Measurements from ENCODE around the gene BEAN1.
A peak's percentile ranks its signal among the peaks of the same experiment; 100 is the strongest.

Gene BEAN1

GRCh38 chr16:66487580-66488275, 60.6 kb downstream of the BEAN1 start:
- no peaks in the 10 kb centered on the region for H3K27me3 ChIP-seq (ENCODE audit: control insufficient read depth in 5 of 5, insufficient read depth in 4 of 5, low read length in 5 of 5)
- H3K36me3 ChIP-seq (ENCODE audit: control insufficient read depth in 5 of 5, insufficient read depth in 5 of 5, low read length in 5 of 5): peaks cover 0 to 8% (median under 1%) of the 10 kb centered on the region in 5 donors
- H3K4me3 ChIP-seq (ENCODE audit: low read depth in 1 of 5, low read length in 5 of 5): no peak overlapping the region
- no peak overlapping the region for H3K27ac ChIP-seq (ENCODE audit: low read depth, low read length)
- no peaks in the 10 kb centered on the region for H3K9me3 ChIP-seq (ENCODE audit: control insufficient read depth in 5 of 5, low read length in 5 of 5)
- H3K9ac ChIP-seq (ENCODE audit: low read length in 5 of 5): peak overlapping the region in 2 of 5 donors; percentile 29 to 38
- H3K4me1 ChIP-seq (ENCODE audit: control insufficient read depth in 5 of 5, insufficient read depth in 5 of 5, low read length in 5 of 5): peaks cover 9 to 36% (median 23%) of the 10 kb centered on the region in 5 donors

DNA sequence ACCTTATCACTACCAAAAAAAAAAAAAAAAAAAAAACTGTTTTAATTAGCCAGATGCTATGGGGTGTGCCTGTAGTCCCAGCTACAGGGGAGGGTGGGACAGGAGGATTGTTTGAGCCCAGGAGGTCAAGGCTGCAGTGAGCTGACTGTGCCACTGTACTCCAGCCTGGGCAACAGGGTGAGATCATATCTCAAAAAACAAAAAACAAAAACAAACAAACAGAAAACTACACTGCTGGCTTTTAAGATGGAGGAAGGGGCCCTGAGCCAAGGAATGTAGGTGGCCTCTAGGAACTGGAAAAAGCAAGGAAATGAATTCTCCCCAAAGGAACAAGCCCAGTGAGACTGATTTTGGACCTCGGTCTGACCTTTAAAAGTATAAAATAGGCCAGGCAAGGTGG, 61.4 kb downstream of the BEAN1 start:
- Histone ChIP-seq H3K27me3 (ENCODE audit: control insufficient read depth in 5 of 5, insufficient read depth in 4 of 5, low read length in 5 of 5) (no peaks in the 10 kb centered on the region), H3K9me3 (ENCODE audit: control insufficient read depth in 5 of 5, low read length in 5 of 5) (no peaks in the 10 kb centered on the region), H3K4me1 (ENCODE audit: control insufficient read depth in 5 of 5, insufficient read depth in 5 of 5, low read length in 5 of 5) (peaks cover 9 to 36% (median 22%) of the 10 kb centered on the region in 5 donors), H3K27ac (ENCODE audit: low read depth, low read length) (no peak overlapping the region), H3K4me3 (ENCODE audit: low read depth in 1 of 5, low read length in 5 of 5) (no peak overlapping the region), H3K9ac (ENCODE audit: low read length in 5 of 5) (no peak overlapping the region), H3K36me3 (ENCODE audit: control insufficient read depth in 5 of 5, insufficient read depth in 5 of 5, low read length in 5 of 5) (peaks cover 0 to 8% (median 4%) of the 10 kb centered on the region in 5 donors)

GRCh38 chr16:66489385-66489784, 62.3 kb downstream of the BEAN1 start:
- H3K36me3 ChIP-seq (ENCODE audit: control insufficient read depth in 5 of 5, insufficient read depth in 5 of 5, low read length in 5 of 5): peaks cover 0 to 14% (median 9%) of the 10 kb centered on the region in 5 donors
- H3K4me3 ChIP-seq (ENCODE audit: low read depth in 1 of 5, low read length in 5 of 5): no peak overlapping the region
- peaks cover 9 to 36% (median 21%) of the 10 kb centered on the region in 5 donors for H3K4me1 ChIP-seq (ENCODE audit: control insufficient read depth in 5 of 5, insufficient read depth in 5 of 5, low read length in 5 of 5)
- H3K27me3 ChIP-seq (ENCODE audit: control insufficient read depth in 5 of 5, insufficient read depth in 4 of 5, low read length in 5 of 5): no peaks in the 10 kb centered on the region
- H3K9me3 ChIP-seq (ENCODE audit: control insufficient read depth in 5 of 5, low read length in 5 of 5): no peaks in the 10 kb centered on the region
- no peak overlapping the region for H3K9ac ChIP-seq (ENCODE audit: low read length in 5 of 5)
- H3K27ac ChIP-seq (ENCODE audit: low read depth, low read length): no peak overlapping the region

GRCh38 chr16:66489818-66490217, 62.7 kb downstream of the BEAN1 start:
- Histone ChIP-seq H3K4me1 (ENCODE audit: control insufficient read depth in 5 of 5, insufficient read depth in 5 of 5, low read length in 5 of 5) (peaks cover 9 to 36% (median 21%) of the 10 kb centered on the region in 5 donors), H3K27me3 (ENCODE audit: control insufficient read depth in 5 of 5, insufficient read depth in 4 of 5, low read length in 5 of 5) (no peaks in the 10 kb centered on the region)

DNA sequence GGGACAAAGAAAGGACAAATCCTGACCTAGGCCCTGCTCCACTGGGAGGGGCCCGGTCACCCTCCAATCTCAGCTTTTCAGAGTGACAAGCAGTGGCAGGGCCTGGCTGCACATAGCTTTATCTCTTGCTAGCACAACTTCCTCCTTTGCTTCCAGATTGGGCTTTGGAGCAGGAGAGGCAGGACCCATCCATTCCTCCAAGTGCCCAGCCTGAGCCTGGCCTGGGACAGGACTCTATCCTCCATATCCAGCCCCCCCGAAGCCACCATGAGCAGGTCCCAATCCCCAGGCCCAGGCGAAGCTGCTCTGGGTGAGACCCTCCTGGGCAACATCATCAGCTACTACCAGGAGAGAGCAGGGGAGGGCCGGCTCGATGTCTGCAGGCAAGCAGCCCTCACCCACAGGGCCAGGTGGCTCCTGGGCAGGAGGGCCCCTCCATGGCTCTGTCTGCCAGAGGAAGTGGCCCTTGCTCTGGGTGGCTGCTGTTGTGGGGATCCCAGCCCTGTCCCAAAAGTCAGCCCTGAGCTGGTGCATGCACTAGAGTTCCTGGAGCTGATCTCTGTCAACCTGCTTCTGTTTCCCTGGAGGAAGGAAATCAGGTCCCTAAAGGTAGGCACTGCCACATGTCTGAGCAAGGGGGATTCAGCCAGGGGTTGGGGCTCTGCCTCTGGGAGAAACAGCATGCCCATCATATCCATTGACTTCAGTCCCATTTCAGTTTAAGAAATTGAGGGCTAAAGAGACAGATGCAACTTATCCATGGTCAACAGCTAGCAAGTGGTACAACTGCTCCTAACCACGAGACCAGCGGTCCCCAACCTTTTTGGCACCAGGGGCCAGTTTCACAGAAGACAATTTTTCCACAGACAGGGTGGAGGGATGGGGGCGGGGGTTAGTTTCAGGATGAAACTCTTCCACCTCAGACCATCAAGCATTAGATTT, 64.0 kb downstream of the BEAN1 start:
- Histone ChIP-seq H3K36me3 (ENCODE audit: control insufficient read depth in 5 of 5, insufficient read depth in 5 of 5, low read length in 5 of 5) (peaks cover 0 to 9% (median 7%) of the 10 kb centered on the region in 5 donors), H3K9me3 (ENCODE audit: control insufficient read depth in 5 of 5, low read length in 5 of 5) (no peaks in the 10 kb centered on the region)

More at GRCh38 chr16:66489818-66490217, 62.7 kb downstream of the BEAN1 start:
- H3K27ac ChIP-seq (ENCODE audit: low read depth, low read length): no peak overlapping the region
- H3K36me3 ChIP-seq (ENCODE audit: control insufficient read depth in 5 of 5, insufficient read depth in 5 of 5, low read length in 5 of 5): peaks cover 0 to 15% (median 9%) of the 10 kb centered on the region in 5 donors
- no peak overlapping the region for H3K9ac ChIP-seq (ENCODE audit: low read length in 5 of 5)
- H3K4me3 ChIP-seq (ENCODE audit: low read depth in 1 of 5, low read length in 5 of 5): no peak overlapping the region
- H3K9me3 ChIP-seq (ENCODE audit: control insufficient read depth in 5 of 5, low read length in 5 of 5): no peaks in the 10 kb centered on the region

DNA sequence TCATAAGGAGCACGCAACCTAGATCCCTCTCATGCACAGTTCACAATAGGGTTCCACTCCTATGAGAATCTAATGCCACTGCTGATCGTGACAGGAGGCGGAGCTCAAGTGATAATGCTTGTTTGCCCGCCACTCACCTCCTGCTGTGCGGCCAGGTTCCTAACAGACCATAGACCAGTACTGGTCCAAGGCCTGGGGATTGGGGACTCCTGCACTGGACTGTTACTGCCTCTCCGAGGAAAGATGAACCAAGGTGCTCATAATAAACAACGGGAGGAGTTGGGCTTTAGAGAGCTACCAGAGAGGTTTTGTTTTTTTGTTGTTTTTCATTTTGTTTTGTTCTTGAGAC, 64.6 kb downstream of the BEAN1 start:
- peaks cover 9 to 22% (median 14%) of the 10 kb centered on the region in 5 donors for H3K4me1 ChIP-seq (ENCODE audit: control insufficient read depth in 5 of 5, insufficient read depth in 5 of 5, low read length in 5 of 5)
- H3K9ac ChIP-seq (ENCODE audit: low read length in 5 of 5): no peak overlapping the region
- no peak overlapping the region for H3K27ac ChIP-seq (ENCODE audit: low read depth, low read length)
- no peaks in the 10 kb centered on the region for H3K9me3 ChIP-seq (ENCODE audit: control insufficient read depth in 5 of 5, low read length in 5 of 5)
- no peaks in the 10 kb centered on the region for H3K27me3 ChIP-seq (ENCODE audit: control insufficient read depth in 5 of 5, insufficient read depth in 4 of 5, low read length in 5 of 5)
- no peak overlapping the region for H3K4me3 ChIP-seq (ENCODE audit: low read depth in 1 of 5, low read length in 5 of 5)
- peaks cover 0 to 9% (median 7%) of the 10 kb centered on the region in 5 donors for H3K36me3 ChIP-seq (ENCODE audit: control insufficient read depth in 5 of 5, insufficient read depth in 5 of 5, low read length in 5 of 5)

More for the DNA sequence above, 64.0 kb downstream of the BEAN1 start:
- Histone ChIP-seq H3K4me3 (ENCODE audit: low read depth in 1 of 5, low read length in 5 of 5) (no peak overlapping the region), H3K27ac (ENCODE audit: low read depth, low read length) (no peak overlapping the region), H3K27me3 (ENCODE audit: control insufficient read depth in 5 of 5, insufficient read depth in 4 of 5, low read length in 5 of 5) (no peaks in the 10 kb centered on the region), H3K9ac (ENCODE audit: low read length in 5 of 5) (no peak overlapping the region), H3K4me1 (ENCODE audit: control insufficient read depth in 5 of 5, insufficient read depth in 5 of 5, low read length in 5 of 5) (peaks cover 9 to 28% (median 18%) of the 10 kb centered on the region in 5 donors)

GRCh38 chr16:66493490-66494401, 66.7 kb downstream of the BEAN1 start:
- Histone ChIP-seq H3K27ac (ENCODE audit: low read depth, low read length) (no peak overlapping the region), H3K9ac (ENCODE audit: low read length in 5 of 5) (no peak overlapping the region), H3K36me3 (ENCODE audit: control insufficient read depth in 5 of 5, insufficient read depth in 5 of 5, low read length in 5 of 5) (peaks cover 0 to 9% (median 7%) of the 10 kb centered on the region in 5 donors), H3K4me3 (ENCODE audit: low read depth in 1 of 5, low read length in 5 of 5) (no peak overlapping the region), H3K4me1 (ENCODE audit: control insufficient read depth in 5 of 5, insufficient read depth in 5 of 5, low read length in 5 of 5) (peaks cover 0 to 8% (median 0%) of the 10 kb centered on the region in 5 donors), H3K27me3 (ENCODE audit: control insufficient read depth in 5 of 5, insufficient read depth in 4 of 5, low read length in 5 of 5) (no peaks in the 10 kb centered on the region), H3K9me3 (ENCODE audit: control insufficient read depth in 5 of 5, low read length in 5 of 5) (no peaks in the 10 kb centered on the region)

DNA sequence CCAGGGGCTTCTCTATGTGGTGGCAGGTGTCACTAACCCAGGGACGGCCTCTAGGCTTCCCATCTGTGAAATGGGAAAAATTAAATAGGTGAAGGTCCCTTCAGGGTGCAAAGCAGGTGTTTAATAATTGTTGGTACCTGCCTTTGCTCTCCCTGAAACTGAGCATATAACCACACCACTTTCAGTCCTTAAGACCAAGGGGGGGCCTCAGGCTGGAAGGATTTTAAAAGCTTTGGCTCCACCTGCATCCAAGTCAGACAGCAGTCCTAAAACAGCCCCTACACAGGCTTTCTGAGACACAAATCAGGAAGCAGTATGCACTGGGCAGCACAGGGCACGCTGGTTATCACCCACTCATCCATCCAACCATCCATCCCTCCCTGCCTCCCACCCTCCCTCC, 67.8 kb downstream of the BEAN1 start:
- Histone ChIP-seq H3K4me3 (ENCODE audit: low read depth in 1 of 5, low read length in 5 of 5) (no peak overlapping the region), H3K4me1 (ENCODE audit: control insufficient read depth in 5 of 5, insufficient read depth in 5 of 5, low read length in 5 of 5) (peaks cover 0 to 8% (median 0%) of the 10 kb centered on the region in 5 donors), H3K27me3 (ENCODE audit: control insufficient read depth in 5 of 5, insufficient read depth in 4 of 5, low read length in 5 of 5) (no peaks in the 10 kb centered on the region), H3K36me3 (ENCODE audit: control insufficient read depth in 5 of 5, insufficient read depth in 5 of 5, low read length in 5 of 5) (peaks cover 0 to 9% (median 7%) of the 10 kb centered on the region in 5 donors), H3K9ac (ENCODE audit: low read length in 5 of 5) (no peak overlapping the region), H3K9me3 (ENCODE audit: control insufficient read depth in 5 of 5, low read length in 5 of 5) (no peaks in the 10 kb centered on the region), H3K27ac (ENCODE audit: low read depth, low read length) (no peak overlapping the region)

DNA sequence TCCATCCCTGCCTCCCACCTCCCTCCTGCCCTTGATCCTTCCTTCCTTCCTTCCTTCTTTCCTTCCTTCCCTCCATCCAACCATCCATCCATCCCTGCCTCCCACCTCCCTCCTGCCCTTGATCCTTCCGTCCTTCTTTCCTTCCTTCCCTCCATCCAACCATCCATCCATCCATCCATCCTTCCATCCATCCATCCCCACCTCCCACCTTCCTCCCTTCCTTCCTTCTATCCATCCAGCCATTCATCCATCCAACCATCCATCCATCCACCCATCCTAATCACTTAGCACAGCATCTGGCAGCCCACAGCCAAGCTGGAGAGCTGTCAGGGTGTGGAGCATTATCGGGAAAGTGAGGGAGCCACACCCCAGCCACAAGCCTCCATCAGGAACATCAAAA, 68.3 kb downstream of the BEAN1 start:
- Histone ChIP-seq H3K27ac (ENCODE audit: low read depth, low read length) (no peak overlapping the region), H3K27me3 (ENCODE audit: control insufficient read depth in 5 of 5, insufficient read depth in 4 of 5, low read length in 5 of 5) (no peaks in the 10 kb centered on the region), H3K4me3 (ENCODE audit: low read depth in 1 of 5, low read length in 5 of 5) (no peak overlapping the region), H3K36me3 (ENCODE audit: control insufficient read depth in 5 of 5, insufficient read depth in 5 of 5, low read length in 5 of 5) (peaks cover 0 to 9% (median 7%) of the 10 kb centered on the region in 5 donors), H3K9me3 (ENCODE audit: control insufficient read depth in 5 of 5, low read length in 5 of 5) (no peaks in the 10 kb centered on the region), H3K9ac (ENCODE audit: low read length in 5 of 5) (no peak overlapping the region), H3K4me1 (ENCODE audit: control insufficient read depth in 5 of 5, insufficient read depth in 5 of 5, low read length in 5 of 5) (peaks cover 0 to 7% (median 0%) of the 10 kb centered on the region in 5 donors)

Data from subcutaneous abdominal adipose tissue (tissue), 5 donors.